Measurements from ENCODE around the gene RAPGEF4.

Gene RAPGEF4

DNA sequence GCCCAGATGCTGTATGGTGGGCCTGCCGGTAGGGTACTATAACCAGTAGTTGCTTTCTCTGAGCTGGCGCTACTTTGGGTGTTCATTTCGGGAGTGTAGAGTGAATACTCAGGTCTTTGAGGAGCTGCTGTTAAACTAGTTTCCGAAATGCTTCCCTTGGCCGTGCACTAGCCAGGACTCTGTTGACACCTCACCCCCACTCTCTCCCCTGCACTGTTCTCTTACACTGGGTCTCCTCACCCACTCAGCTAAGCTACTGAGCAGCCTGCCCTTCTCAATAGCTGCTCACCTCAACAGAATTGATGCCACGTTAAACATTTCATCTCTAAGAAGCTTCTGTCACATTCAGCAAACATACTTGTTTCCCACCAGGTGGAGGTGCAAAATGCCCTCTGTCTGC lies 86.9 kb downstream of the RAPGEF4 start:
- no peaks in the 10 kb centered on the region for H3K36me3 ChIP-seq (ENCODE audit: insufficient read depth, low read length)
- H2AFZ ChIP-seq (ENCODE audit: low read length, unreplicated experiment), result no peak overlapping the region
- no peaks in the 10 kb centered on the region for H3K4me1 ChIP-seq (ENCODE audit: control insufficient read depth, insufficient read depth, low read length, unreplicated experiment)
- no peak overlapping the region for H3K27ac ChIP-seq (ENCODE audit: low read depth, low read length)
- no peaks in the 10 kb centered on the region for H3K27me3 ChIP-seq (ENCODE audit: insufficient read depth, low read length)
- H3K79me2 ChIP-seq (ENCODE audit: control insufficient read depth, insufficient read depth, low read length, unreplicated experiment), result no peaks in the 10 kb centered on the region
- H3K4me3 ChIP-seq (ENCODE audit: low read depth, low read length), result no peak overlapping the region

GRCh38 chr2:172823261-172823850 lies 87.7 kb downstream of the RAPGEF4 start:
- Histone ChIP-seq H3K36me3 (ENCODE audit: insufficient read depth, low read length) (no peaks in the 10 kb centered on the region), H3K27me3 (ENCODE audit: insufficient read depth, low read length) (no peaks in the 10 kb centered on the region), H3K79me2 (ENCODE audit: control insufficient read depth, insufficient read depth, low read length, unreplicated experiment) (no peaks in the 10 kb centered on the region), H2AFZ (ENCODE audit: low read length, unreplicated experiment) (no peak overlapping the region), H3K27ac (ENCODE audit: low read depth, low read length) (no peak overlapping the region), H3K4me1 (ENCODE audit: control insufficient read depth, insufficient read depth, low read length, unreplicated experiment) (no peaks in the 10 kb centered on the region), H3K4me3 (ENCODE audit: low read depth, low read length) (no peak overlapping the region)

- no peaks in the 10 kb centered on the region for H3K27me3 ChIP-seq (ENCODE audit: insufficient read depth, low read length)
- no peak overlapping the region for H3K27ac ChIP-seq (ENCODE audit: low read depth, low read length)
- H3K4me1 ChIP-seq (ENCODE audit: control insufficient read depth, insufficient read depth, low read length, unreplicated experiment), result peaks cover 7% of the 10 kb centered on the region
- H3K79me2 ChIP-seq (ENCODE audit: control insufficient read depth, insufficient read depth, low read length, unreplicated experiment), result no peaks in the 10 kb centered on the region
- H3K4me3 ChIP-seq (ENCODE audit: low read depth, low read length), result no peak overlapping the region
- no peaks in the 10 kb centered on the region for H3K36me3 ChIP-seq (ENCODE audit: insufficient read depth, low read length)
- no peak overlapping the region for H2AFZ ChIP-seq (ENCODE audit: low read length, unreplicated experiment)
Observed at GRCh38 chr2:172826522-172826921, 90.9 kb downstream of the RAPGEF4 start.

- H3K79me2 ChIP-seq (ENCODE audit: control insufficient read depth, insufficient read depth, low read length, unreplicated experiment), result no peaks in the 10 kb centered on the region
- H3K27me3 ChIP-seq (ENCODE audit: insufficient read depth, low read length), result no peaks in the 10 kb centered on the region
- no peak overlapping the region for H2AFZ ChIP-seq (ENCODE audit: low read length, unreplicated experiment)
- H3K36me3 ChIP-seq (ENCODE audit: insufficient read depth, low read length), result no peaks in the 10 kb centered on the region
- H3K4me1 ChIP-seq (ENCODE audit: control insufficient read depth, insufficient read depth, low read length, unreplicated experiment), result peaks cover 13% of the 10 kb centered on the region
- H3K4me3 ChIP-seq (ENCODE audit: low read depth, low read length), result no peak overlapping the region
- H3K27ac ChIP-seq (ENCODE audit: low read depth, low read length), result no peak overlapping the region
Observed at GRCh38 chr2:172829229-172829628, 93.6 kb downstream of the RAPGEF4 start.

GRCh38 chr2:172830482-172830881 lies 94.8 kb downstream of the RAPGEF4 start:
- Histone ChIP-seq H3K4me3 (ENCODE audit: low read depth, low read length) (no peak overlapping the region), H3K27me3 (ENCODE audit: insufficient read depth, low read length) (no peaks in the 10 kb centered on the region), H3K36me3 (ENCODE audit: insufficient read depth, low read length) (no peaks in the 10 kb centered on the region), H3K27ac (ENCODE audit: low read depth, low read length) (no peak overlapping the region), H2AFZ (ENCODE audit: low read length, unreplicated experiment) (no peak overlapping the region), H3K4me1 (ENCODE audit: control insufficient read depth, insufficient read depth, low read length, unreplicated experiment) (peaks cover 15% of the 10 kb centered on the region), H3K79me2 (ENCODE audit: control insufficient read depth, insufficient read depth, low read length, unreplicated experiment) (no peaks in the 10 kb centered on the region)

GRCh38 chr2:172833898-172834297 lies 98.3 kb downstream of the RAPGEF4 start:
- Histone ChIP-seq H3K36me3 (ENCODE audit: insufficient read depth, low read length) (no peaks in the 10 kb centered on the region), H2AFZ (ENCODE audit: low read length, unreplicated experiment) (peak overlapping the region; percentile 70), H3K4me3 (ENCODE audit: low read depth, low read length) (peak overlapping the region; percentile 24; the same call in 1 of the 2 replicates), H3K79me2 (ENCODE audit: control insufficient read depth, insufficient read depth, low read length, unreplicated experiment) (no peaks in the 10 kb centered on the region), H3K27me3 (ENCODE audit: insufficient read depth, low read length) (no peaks in the 10 kb centered on the region), H3K27ac (ENCODE audit: low read depth, low read length) (peak overlapping the region; percentile 36), H3K4me1 (ENCODE audit: control insufficient read depth, insufficient read depth, low read length, unreplicated experiment) (peaks cover 28% of the 10 kb centered on the region)

- Histone ChIP-seq H3K4me1 (ENCODE audit: control insufficient read depth, insufficient read depth, low read length, unreplicated experiment) (peaks cover 22% of the 10 kb centered on the region), H3K36me3 (ENCODE audit: insufficient read depth, low read length) (no peaks in the 10 kb centered on the region), H3K4me3 (ENCODE audit: low read depth, low read length) (no peak overlapping the region), H2AFZ (ENCODE audit: low read length, unreplicated experiment) (no peak overlapping the region), H3K79me2 (ENCODE audit: control insufficient read depth, insufficient read depth, low read length, unreplicated experiment) (no peaks in the 10 kb centered on the region), H3K27ac (ENCODE audit: low read depth, low read length) (no peak overlapping the region), H3K27me3 (ENCODE audit: insufficient read depth, low read length) (no peaks in the 10 kb centered on the region)
Observed at GRCh38 chr2:172834881-172835280, 99.2 kb downstream of the RAPGEF4 start.

DNA sequence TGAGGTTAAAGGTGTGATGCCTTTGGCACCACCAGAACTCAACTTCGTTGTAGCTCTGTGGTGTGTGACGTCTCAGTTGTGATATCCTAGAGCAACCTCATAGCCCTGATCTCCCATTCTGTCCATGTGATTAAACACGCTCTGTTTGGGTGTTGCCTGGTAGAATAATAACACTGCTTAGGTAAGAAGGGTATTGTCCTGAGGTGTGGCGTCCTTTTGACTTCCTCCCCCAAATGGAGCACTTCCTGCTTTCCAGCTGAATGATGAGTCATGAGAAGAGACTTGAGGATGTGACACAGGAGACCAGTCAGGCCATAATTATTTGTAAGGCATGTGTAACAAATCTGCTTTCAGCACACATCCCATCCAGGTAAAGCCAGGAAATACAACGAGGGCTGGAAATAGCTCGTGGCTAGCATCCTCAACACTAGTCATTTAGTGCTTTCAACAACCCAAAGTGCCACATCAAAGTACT lies 100.7 kb downstream of the RAPGEF4 start:
- peaks cover 22% of the 10 kb centered on the region for H3K4me1 ChIP-seq (ENCODE audit: control insufficient read depth, insufficient read depth, low read length, unreplicated experiment)
- no peaks in the 10 kb centered on the region for H3K79me2 ChIP-seq (ENCODE audit: control insufficient read depth, insufficient read depth, low read length, unreplicated experiment)
- no peaks in the 10 kb centered on the region for H3K36me3 ChIP-seq (ENCODE audit: insufficient read depth, low read length)
- H2AFZ ChIP-seq (ENCODE audit: low read length, unreplicated experiment), result peak overlapping the region; percentile 18
- H3K27ac ChIP-seq (ENCODE audit: low read depth, low read length), result no peak overlapping the region
- H3K4me3 ChIP-seq (ENCODE audit: low read depth, low read length), result no peak overlapping the region
- no peaks in the 10 kb centered on the region for H3K27me3 ChIP-seq (ENCODE audit: insufficient read depth, low read length)

- Histone ChIP-seq H3K36me3 (ENCODE audit: insufficient read depth, low read length) (no peaks in the 10 kb centered on the region), H3K27ac (ENCODE audit: low read depth, low read length) (no peak overlapping the region), H3K4me1 (ENCODE audit: control insufficient read depth, insufficient read depth, low read length, unreplicated experiment) (peaks cover 22% of the 10 kb centered on the region), H3K4me3 (ENCODE audit: low read depth, low read length) (no peak overlapping the region), H3K27me3 (ENCODE audit: insufficient read depth, low read length) (no peaks in the 10 kb centered on the region), H2AFZ (ENCODE audit: low read length, unreplicated experiment) (no peak overlapping the region), H3K79me2 (ENCODE audit: control insufficient read depth, insufficient read depth, low read length, unreplicated experiment) (no peaks in the 10 kb centered on the region)
Observed at GRCh38 chr2:172836827-172837226, 101.2 kb downstream of the RAPGEF4 start.

DNA sequence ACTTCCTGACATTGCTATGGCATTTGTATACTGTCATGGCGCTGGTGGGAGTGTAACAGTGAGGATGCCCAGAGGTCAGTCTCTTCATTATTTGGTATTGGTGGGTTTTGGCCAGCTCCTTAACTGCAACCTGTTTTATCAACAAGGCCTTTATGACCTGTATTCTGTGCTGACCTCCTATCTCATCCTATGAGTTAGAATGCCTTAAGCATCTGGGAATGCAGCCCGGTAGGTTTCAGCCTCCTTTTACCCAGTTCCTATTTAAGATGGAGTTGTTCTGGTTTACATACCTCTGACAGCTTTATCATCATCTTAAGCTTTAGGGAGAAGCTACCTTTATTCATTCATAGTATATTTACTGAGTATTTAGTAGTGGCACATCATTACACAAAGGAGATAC lies 103.8 kb downstream of the RAPGEF4 start:
- no peaks in the 10 kb centered on the region for H3K36me3 ChIP-seq (ENCODE audit: insufficient read depth, low read length)

DNA sequence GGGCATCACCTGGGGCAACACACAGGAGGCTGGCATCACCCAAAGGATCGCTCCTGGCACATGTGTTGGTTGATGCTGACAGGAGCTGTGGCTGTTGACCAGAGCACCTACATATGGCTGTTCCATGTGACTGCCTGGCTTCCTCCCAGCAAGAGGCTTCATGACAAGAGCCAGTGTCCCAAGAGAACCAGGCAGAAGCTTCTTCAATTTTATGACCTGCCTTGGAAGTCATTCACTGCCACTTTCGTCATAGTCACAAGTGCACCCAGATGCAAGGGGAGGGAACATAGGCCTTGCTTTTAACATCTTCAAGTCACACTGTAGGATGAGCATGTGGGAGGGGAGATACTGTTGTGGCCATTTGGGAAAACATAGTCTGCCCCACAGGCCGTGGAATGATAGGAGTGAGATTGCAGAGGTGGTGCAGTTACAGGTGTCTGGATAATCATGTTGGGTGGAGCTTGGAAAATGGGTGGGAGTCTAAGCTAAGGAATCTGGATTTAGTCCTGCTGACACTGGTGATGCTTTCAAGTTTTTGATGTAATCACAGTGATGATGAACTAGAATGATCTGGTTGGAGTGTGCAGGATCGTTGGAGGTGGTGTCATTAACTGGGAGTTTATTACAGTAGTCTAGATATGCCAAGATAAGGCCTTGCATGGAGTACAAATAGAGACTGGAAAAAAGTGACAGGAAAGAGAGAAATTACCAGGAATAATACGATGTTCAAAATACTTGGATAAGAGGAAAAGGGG lies 107.0 kb downstream of the RAPGEF4 start:
- Histone ChIP-seq H3K4me3 (ENCODE audit: low read depth, low read length) (no peak overlapping the region), H3K79me2 (ENCODE audit: control insufficient read depth, insufficient read depth, low read length, unreplicated experiment) (no peaks in the 10 kb centered on the region), H2AFZ (ENCODE audit: low read length, unreplicated experiment) (no peak overlapping the region), H3K4me1 (ENCODE audit: control insufficient read depth, insufficient read depth, low read length, unreplicated experiment) (no peaks in the 10 kb centered on the region), H3K36me3 (ENCODE audit: insufficient read depth, low read length) (no peaks in the 10 kb centered on the region), H3K27ac (ENCODE audit: low read depth, low read length) (no peak overlapping the region), H3K27me3 (ENCODE audit: insufficient read depth, low read length) (no peaks in the 10 kb centered on the region)

More for the DNA sequence above, 103.8 kb downstream of the RAPGEF4 start:
- no peaks in the 10 kb centered on the region for H3K27me3 ChIP-seq (ENCODE audit: insufficient read depth, low read length)
- H3K4me3 ChIP-seq (ENCODE audit: low read depth, low read length), result no peak overlapping the region
- peaks cover 14% of the 10 kb centered on the region for H3K4me1 ChIP-seq (ENCODE audit: control insufficient read depth, insufficient read depth, low read length, unreplicated experiment)
- H3K79me2 ChIP-seq (ENCODE audit: control insufficient read depth, insufficient read depth, low read length, unreplicated experiment), result no peaks in the 10 kb centered on the region
- no peak overlapping the region for H3K27ac ChIP-seq (ENCODE audit: low read depth, low read length)
- H2AFZ ChIP-seq (ENCODE audit: low read length, unreplicated experiment), result no peak overlapping the region
